ENCODE data around the gene DPM2. TPM values are rescaled to one million over a fixed set of nuclear protein-coding genes. Genes with fewer than 3 reads are reported as not detected.
A peak's percentile ranks its signal among the peaks of the same experiment; 100 is the strongest.

Gene DPM2, protein sequence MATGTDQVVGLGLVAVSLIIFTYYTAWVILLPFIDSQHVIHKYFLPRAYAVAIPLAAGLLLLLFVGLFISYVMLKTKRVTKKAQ
- 10 to 100 TPM in 4 of 5 donors, 1 to 10 TPM in 1; 1.7 to 98.2 (median 55.4) TPM for total RNA-seq
- 10 to 100 TPM; 27.0 to 38.0 (median 32.5) TPM for polyA plus RNA-seq
- long read RNA-seq, donor 1, partial matches to known transcripts, result 0 of 6 reads
- long read RNA-seq, donor 1, other reads (novel, unspliced or antisense), result 0 of 6 reads
- long read RNA-seq, donor 2, transcript DPM2-201 (4 exons, 1,542 nt), result major isoform, 14 of 18 reads
- long read RNA-seq, donor 2, partial matches to known transcripts, result 0 of 18 reads
- long read RNA-seq, donor 2, other reads (novel, unspliced or antisense), result 0 of 18 reads
- long read RNA-seq, donor 3, transcript DPM2-201 (4 exons, 1,542 nt), result major isoform, 12 of 20 reads
- long read RNA-seq, donor 3, transcript DPM2-203 (3 exons, 928 nt), result minor isoform, 6 of 20 reads
- long read RNA-seq, donor 3, partial matches to known transcripts, result 0 of 20 reads
- long read RNA-seq, donor 3, other reads (novel, unspliced or antisense), result 0 of 20 reads
- long read RNA-seq, donor 4, partial matches to known transcripts, result 0 of 2 reads
- long read RNA-seq, donor 4, other reads (novel, unspliced or antisense), result 0 of 2 reads
- long read RNA-seq, donor 5, transcript DPM2-201 (4 exons, 1,542 nt), result major isoform, 23 of 38 reads
- long read RNA-seq, donor 5, partial matches to known transcripts, result 8 of 38 reads
- long read RNA-seq, donor 5, other reads (novel, unspliced or antisense), result 0 of 38 reads
- long read RNA-seq, donor 6, transcript DPM2-203 (3 exons, 928 nt), result minor isoform, 10 of 57 reads
- long read RNA-seq, donor 6, transcript DPM2-201 (4 exons, 1,542 nt), result major isoform, 27 of 57 reads
- long read RNA-seq, donor 6, partial matches to known transcripts, result 16 of 57 reads
- long read RNA-seq, donor 6, other reads (novel, unspliced or antisense), result 0 of 57 reads
- long read RNA-seq, donor 7, transcript DPM2-201 (4 exons, 1,542 nt), result major isoform, 19 of 32 reads
- long read RNA-seq, donor 7, transcript DPM2-203 (3 exons, 928 nt), result minor isoform, 10 of 32 reads
- long read RNA-seq, donor 7, partial matches to known transcripts, result 0 of 32 reads
- long read RNA-seq, donor 7, other reads (novel, unspliced or antisense), result 0 of 32 reads
- long read RNA-seq, donor 8, transcript DPM2-203 (3 exons, 928 nt), result minor isoform, 6 of 22 reads
- long read RNA-seq, donor 8, transcript DPM2-201 (4 exons, 1,542 nt), result major isoform, 14 of 22 reads
- long read RNA-seq, donor 8, partial matches to known transcripts, result 0 of 22 reads
- long read RNA-seq, donor 8, other reads (novel, unspliced or antisense), result 0 of 22 reads
- long read RNA-seq, donor 9, transcript DPM2-201 (4 exons, 1,542 nt), result major isoform, 9 of 22 reads
- long read RNA-seq, donor 9, partial matches to known transcripts, result 7 of 22 reads
- long read RNA-seq, donor 9, other reads (novel, unspliced or antisense), result 0 of 22 reads
- long read RNA-seq, donor 10, partial matches to known transcripts, result 0 of 5 reads
- long read RNA-seq, donor 10, other reads (novel, unspliced or antisense), result 0 of 5 reads

- DNase-seq, result peak; percentile 83 to 97
- intact Hi-C loops (cut with DNase I; ENCODE audit: low total_unique reads), result no loop called here
- H3K9me3 ChIP-seq, result no peaks in the 10 kb centered on the region
- H3K27ac ChIP-seq, result peak within 1 kb of the TSS; percentile 43 to 84 (median 74)
- TF ChIP-seq POLR2A (IDR thresholded peaks at IDR 0.05) (no peak), POLR2AphosphoS5 (IDR thresholded peaks at IDR 0.05) (peak; percentile 44 to 97 (median 87))
- no peaks in the 10 kb centered on the region for H3K27me3 ChIP-seq
- H3K4me3 ChIP-seq, result peak within 1 kb of the TSS; percentile 75 to 89 (median 79)
- H3K4me1 ChIP-seq, result peaks cover 34 to 54% (median 43%) of the 10 kb centered on the region in 4 donors
- 2 to 5% (median 4%) methylated on average over 43 to 60 of the region's 60 CpGs for WGBS, 5 donors
- peaks cover 16 to 53% (median 32%) of the 10 kb centered on the region in 4 donors for H3K36me3 ChIP-seq
Measured at GRCh38 chr9:127937388-127938297, at the start of gene DPM2. DPM2 (minus strand) TSS chr9:127937854; CDS start chr9:127937820, 34 bp downstream.

GRCh38 chr9:127987103-127987614, 49.5 kb upstream of the DPM2 start:
- DNase-seq, result peak; percentile 81 to 92
- peak in 2 of 3 donors; percentile 84 to 92 for TF ChIP-seq POLR2AphosphoS5 (IDR thresholded peaks at IDR 0.05)
- no peak for TF ChIP-seq CTCF (IDR thresholded peaks at IDR 0.05)
- no peaks in the 10 kb centered on the region for H3K27me3 ChIP-seq
- H3K36me3 ChIP-seq, result no peaks in the 10 kb centered on the region
- no peaks in the 10 kb centered on the region for H3K9me3 ChIP-seq
- 28 to 51% (median 44%) methylated on average over 6 to 9 of the region's 9 CpGs for WGBS, 5 donors
- intact Hi-C loops (cut with DNase I; ENCODE audit: low total_unique reads), result loop anchor here (10.0 kb wide), 1 partner anchor 48 kb away; no protein-coding TSS in a partner anchor
- H3K4me3 ChIP-seq, result no peak overlapping the region
- peaks cover 0 to 33% (median 8%) of the 10 kb centered on the region in 4 donors for H3K4me1 ChIP-seq
- H3K27ac ChIP-seq, result peak overlapping the region; percentile 76 to 85 (median 77)

- no peak for TF ChIP-seq POLR2A (IDR thresholded peaks at IDR 0.05)
- no peak for TF ChIP-seq POLR2AphosphoS5 (IDR thresholded peaks at IDR 0.05)
- no peak for TF ChIP-seq CTCF (IDR thresholded peaks at IDR 0.05)
- no peak for TF ChIP-seq EP300 (IDR thresholded peaks at IDR 0.05)
- H3K27me3 ChIP-seq, result no peaks in the 10 kb centered on the region
- H3K4me1 ChIP-seq, result peaks cover 10 to 37% (median 14%) of the 10 kb centered on the region in 4 donors
- intact Hi-C loops (cut with DNase I; ENCODE audit: low total_unique reads), result loop anchor here (10.0 kb wide), 1 partner anchor 50 kb away; no protein-coding TSS in a partner anchor
- H3K9me3 ChIP-seq, result no peaks in the 10 kb centered on the region
- H3K36me3 ChIP-seq, result no peaks in the 10 kb centered on the region
- peak overlapping the region in 3 of 5 donors; percentile 1 to 51 (median 30) for H3K27ac ChIP-seq
- no peak overlapping the region for H3K4me3 ChIP-seq
- 57 to 74% (median 72%) methylated on average over 3 of the region's 3 CpGs for WGBS, 5 donors
- no peak for DNase-seq
Measured at GRCh38 chr9:127985011-127985410, 47.4 kb upstream of the DPM2 start.
